ENCODE data around the gene CDK5RAP2.

DNA sequence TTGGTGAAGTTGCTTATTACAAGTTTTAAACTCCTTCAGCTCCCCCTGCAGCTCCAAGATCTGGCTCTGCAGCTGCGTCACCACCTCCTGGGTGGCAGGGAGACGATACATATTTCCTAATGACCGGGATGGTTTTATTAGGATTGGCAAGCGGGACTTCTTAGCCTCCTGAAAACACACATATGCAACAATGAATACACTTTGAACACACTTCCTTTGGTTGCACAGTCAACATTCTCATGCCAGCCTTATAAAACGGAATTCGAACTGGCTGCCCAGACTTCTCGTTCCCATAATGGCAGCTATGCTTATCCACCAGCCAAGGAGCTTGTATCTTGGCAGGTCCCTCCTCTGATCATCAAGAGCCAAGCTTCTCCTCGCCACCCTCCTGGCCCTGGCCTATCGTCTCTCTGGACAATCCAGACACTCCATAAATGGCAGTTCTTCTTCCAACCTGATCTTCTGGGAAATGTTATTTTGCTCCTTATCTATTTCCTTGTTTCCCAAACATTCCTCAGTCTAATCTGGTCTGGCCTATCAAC is 131.9 kb downstream of the CDK5RAP2 start:
- TF ChIP-seq, protein P1, sequence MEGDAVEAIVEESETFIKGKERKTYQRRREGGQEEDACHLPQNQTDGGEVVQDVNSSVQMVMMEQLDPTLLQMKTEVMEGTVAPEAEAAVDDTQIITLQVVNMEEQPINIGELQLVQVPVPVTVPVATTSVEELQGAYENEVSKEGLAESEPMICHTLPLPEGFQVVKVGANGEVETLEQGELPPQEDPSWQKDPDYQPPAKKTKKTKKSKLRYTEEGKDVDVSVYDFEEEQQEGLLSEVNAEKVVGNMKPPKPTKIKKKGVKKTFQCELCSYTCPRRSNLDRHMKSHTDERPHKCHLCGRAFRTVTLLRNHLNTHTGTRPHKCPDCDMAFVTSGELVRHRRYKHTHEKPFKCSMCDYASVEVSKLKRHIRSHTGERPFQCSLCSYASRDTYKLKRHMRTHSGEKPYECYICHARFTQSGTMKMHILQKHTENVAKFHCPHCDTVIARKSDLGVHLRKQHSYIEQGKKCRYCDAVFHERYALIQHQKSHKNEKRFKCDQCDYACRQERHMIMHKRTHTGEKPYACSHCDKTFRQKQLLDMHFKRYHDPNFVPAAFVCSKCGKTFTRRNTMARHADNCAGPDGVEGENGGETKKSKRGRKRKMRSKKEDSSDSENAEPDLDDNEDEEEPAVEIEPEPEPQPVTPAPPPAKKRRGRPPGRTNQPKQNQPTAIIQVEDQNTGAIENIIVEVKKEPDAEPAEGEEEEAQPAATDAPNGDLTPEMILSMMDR (tag by site-specific recombination; IDR thresholded peaks at IDR 0.05) = no peak
- TF ChIP-seq OVOL3 (tag by site-specific recombination; IDR thresholded peaks at IDR 0.05) (no peak), ZNF600 (tag by site-specific recombination; IDR thresholded peaks at IDR 0.05) (no peak), ZNF311 (tag by site-specific recombination; IDR thresholded peaks at IDR 0.05; ENCODE audit: borderline replicate concordance) (no peak), SP2 (tag by site-specific recombination; IDR thresholded peaks at IDR 0.05) (no peak), ZSCAN30 (tag by site-specific recombination; IDR thresholded peaks at IDR 0.05) (no peak), KLF8 (tag by site-specific recombination; IDR thresholded peaks at IDR 0.05) (no peak), ZBTB1 (tag by site-specific recombination; IDR thresholded peaks at IDR 0.05) (no peak), ZNF169 (tag by site-specific recombination; IDR thresholded peaks at IDR 0.05) (no peak), ZNF24 (tag by site-specific recombination; IDR thresholded peaks at IDR 0.05) (no peak)
- TF ChIP-seq, protein P2, sequence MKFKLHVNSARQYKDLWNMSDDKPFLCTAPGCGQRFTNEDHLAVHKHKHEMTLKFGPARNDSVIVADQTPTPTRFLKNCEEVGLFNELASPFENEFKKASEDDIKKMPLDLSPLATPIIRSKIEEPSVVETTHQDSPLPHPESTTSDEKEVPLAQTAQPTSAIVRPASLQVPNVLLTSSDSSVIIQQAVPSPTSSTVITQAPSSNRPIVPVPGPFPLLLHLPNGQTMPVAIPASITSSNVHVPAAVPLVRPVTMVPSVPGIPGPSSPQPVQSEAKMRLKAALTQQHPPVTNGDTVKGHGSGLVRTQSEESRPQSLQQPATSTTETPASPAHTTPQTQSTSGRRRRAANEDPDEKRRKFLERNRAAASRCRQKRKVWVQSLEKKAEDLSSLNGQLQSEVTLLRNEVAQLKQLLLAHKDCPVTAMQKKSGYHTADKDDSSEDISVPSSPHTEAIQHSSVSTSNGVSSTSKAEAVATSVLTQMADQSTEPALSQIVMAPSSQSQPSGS (tag by site-specific recombination; IDR thresholded peaks at IDR 0.05; ENCODE audit: low read depth) = no peak
- TF ChIP-seq, protein P3, sequence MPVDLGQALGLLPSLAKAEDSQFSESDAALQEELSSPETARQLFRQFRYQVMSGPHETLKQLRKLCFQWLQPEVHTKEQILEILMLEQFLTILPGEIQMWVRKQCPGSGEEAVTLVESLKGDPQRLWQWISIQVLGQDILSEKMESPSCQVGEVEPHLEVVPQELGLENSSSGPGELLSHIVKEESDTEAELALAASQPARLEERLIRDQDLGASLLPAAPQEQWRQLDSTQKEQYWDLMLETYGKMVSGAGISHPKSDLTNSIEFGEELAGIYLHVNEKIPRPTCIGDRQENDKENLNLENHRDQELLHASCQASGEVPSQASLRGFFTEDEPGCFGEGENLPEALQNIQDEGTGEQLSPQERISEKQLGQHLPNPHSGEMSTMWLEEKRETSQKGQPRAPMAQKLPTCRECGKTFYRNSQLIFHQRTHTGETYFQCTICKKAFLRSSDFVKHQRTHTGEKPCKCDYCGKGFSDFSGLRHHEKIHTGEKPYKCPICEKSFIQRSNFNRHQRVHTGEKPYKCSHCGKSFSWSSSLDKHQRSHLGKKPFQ (tag by site-specific recombination; IDR thresholded peaks at IDR 0.05) = no peak
- TF ChIP-seq, protein P4, sequence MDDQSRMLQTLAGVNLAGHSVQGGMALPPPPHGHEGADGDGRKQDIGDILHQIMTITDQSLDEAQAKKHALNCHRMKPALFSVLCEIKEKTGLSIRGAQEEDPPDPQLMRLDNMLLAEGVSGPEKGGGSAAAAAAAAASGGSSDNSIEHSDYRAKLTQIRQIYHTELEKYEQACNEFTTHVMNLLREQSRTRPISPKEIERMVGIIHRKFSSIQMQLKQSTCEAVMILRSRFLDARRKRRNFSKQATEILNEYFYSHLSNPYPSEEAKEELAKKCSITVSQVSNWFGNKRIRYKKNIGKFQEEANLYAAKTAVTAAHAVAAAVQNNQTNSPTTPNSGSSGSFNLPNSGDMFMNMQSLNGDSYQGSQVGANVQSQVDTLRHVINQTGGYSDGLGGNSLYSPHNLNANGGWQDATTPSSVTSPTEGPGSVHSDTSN (CRISPR knock-in tag; IDR thresholded peaks at IDR 0.05) = no peak
- TF ChIP-seq, protein P5, sequence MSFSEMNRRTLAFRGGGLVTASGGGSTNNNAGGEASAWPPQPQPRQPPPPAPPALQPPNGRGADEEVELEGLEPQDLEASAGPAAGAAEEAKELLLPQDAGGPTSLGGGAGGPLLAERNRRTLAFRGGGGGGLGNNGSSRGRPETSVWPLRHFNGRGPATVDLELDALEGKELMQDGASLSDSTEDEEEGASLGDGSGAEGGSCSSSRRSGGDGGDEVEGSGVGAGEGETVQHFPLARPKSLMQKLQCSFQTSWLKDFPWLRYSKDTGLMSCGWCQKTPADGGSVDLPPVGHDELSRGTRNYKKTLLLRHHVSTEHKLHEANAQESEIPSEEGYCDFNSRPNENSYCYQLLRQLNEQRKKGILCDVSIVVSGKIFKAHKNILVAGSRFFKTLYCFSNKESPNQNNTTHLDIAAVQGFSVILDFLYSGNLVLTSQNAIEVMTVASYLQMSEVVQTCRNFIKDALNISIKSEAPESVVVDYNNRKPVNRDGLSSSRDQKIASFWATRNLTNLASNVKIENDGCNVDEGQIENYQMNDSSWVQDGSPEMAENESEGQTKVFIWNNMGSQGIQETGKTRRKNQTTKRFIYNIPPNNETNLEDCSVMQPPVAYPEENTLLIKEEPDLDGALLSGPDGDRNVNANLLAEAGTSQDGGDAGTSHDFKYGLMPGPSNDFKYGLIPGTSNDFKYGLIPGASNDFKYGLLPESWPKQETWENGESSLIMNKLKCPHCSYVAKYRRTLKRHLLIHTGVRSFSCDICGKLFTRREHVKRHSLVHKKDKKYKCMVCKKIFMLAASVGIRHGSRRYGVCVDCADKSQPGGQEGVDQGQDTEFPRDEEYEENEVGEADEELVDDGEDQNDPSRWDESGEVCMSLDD (tag by site-specific recombination; IDR thresholded peaks at IDR 0.05) = no peak
